ENCODE data around the gene SMAD9. TPM values are rescaled to one million over a fixed set of nuclear protein-coding genes. Genes with fewer than 3 reads are reported as not detected.

SMAD9 gene
- total and polyA plus RNA-seq, 8 donors = 0.32 to 1.6 (median 1.0) TPM

GRCh38 chr13:36831291-36831690 is 88.7 kb downstream of the SMAD9 start:
- Histone ChIP-seq H3K27me3 (no peaks in the 10 kb centered on the region), H3K36me3 (peaks cover 0 to 4% (median 0%) of the 10 kb centered on the region in 3 donors), H3K4me3 (no peak overlapping the region), H3K9me3 (no peaks in the 10 kb centered on the region), H3K27ac (no peak overlapping the region), H3K4me1 (no peaks in the 10 kb centered on the region)
- 96 to 100% methylated on average over 3 of the region's 3 CpGs for WGBS, 2 donors
- no peak for FAIRE-seq
- no peak for DNase-seq
- intact Hi-C loops (cut with DNase I) = no loop called here
- ATAC-seq = no peak
- TF ChIP-seq, protein P1, sequence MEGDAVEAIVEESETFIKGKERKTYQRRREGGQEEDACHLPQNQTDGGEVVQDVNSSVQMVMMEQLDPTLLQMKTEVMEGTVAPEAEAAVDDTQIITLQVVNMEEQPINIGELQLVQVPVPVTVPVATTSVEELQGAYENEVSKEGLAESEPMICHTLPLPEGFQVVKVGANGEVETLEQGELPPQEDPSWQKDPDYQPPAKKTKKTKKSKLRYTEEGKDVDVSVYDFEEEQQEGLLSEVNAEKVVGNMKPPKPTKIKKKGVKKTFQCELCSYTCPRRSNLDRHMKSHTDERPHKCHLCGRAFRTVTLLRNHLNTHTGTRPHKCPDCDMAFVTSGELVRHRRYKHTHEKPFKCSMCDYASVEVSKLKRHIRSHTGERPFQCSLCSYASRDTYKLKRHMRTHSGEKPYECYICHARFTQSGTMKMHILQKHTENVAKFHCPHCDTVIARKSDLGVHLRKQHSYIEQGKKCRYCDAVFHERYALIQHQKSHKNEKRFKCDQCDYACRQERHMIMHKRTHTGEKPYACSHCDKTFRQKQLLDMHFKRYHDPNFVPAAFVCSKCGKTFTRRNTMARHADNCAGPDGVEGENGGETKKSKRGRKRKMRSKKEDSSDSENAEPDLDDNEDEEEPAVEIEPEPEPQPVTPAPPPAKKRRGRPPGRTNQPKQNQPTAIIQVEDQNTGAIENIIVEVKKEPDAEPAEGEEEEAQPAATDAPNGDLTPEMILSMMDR (IDR thresholded peaks at IDR 0.05) = no peak

DNA sequence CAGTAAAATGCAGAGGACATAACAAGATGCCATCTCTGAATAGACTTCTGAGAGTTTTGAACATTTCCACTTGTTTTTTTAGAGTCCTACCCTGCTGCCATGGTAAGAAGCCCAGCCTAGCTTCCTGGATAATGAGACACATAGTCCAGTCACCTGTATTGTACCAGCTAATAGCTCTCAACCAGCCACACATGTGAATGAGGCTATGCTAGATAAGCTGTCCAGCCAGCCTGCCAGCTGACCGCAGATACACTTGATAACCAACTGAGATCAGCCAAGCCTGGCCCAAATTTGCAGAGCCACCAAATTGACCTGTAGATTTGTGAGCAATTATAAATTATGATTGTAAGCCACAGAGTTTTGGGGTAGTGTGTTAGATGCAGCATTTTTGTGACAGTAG is 90.3 kb downstream of the SMAD9 start:
- H3K27ac ChIP-seq = no peak overlapping the region
- H3K27me3 ChIP-seq = no peaks in the 10 kb centered on the region
- peaks cover 0 to 4% (median 0%) of the 10 kb centered on the region in 3 donors for H3K36me3 ChIP-seq
- TF ChIP-seq, protein P1 (IDR thresholded peaks at IDR 0.05) = no peak
- no peak overlapping the region for H3K4me3 ChIP-seq
- ATAC-seq (no peak), FAIRE-seq (no peak), DNase-seq (no peak)
- intact Hi-C loops (cut with DNase I) = no loop called here
- H3K4me1 ChIP-seq = peaks cover 0 to 8% (median 7%) of the 10 kb centered on the region in 3 donors
- 23 to 25% methylated on average over 1 of the region's 1 CpG for WGBS, 2 donors
- no peaks in the 10 kb centered on the region for H3K9me3 ChIP-seq

DNA sequence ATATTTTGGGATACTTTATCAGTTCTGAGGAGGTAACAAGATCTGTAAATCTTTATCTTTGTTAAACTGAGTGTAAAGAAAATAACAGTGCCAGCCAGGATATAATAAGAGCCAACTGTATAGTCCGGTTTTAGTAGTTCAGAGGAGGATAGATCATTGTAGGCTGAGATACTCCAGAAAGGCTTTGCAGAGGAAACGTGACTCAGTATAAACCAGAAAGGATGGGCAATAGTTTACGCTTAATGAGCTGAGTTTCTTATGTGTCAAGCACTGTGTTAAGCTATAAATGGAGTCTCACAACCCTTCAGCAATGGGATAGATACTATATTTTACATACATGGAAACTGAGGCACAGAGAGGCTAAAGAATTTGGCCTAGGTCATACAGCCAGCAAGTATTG is 97.3 kb downstream of the SMAD9 start:
- WGBS, 2 donors = 70 to 74% methylated on average over 3 of the region's 3 CpGs

DNA sequence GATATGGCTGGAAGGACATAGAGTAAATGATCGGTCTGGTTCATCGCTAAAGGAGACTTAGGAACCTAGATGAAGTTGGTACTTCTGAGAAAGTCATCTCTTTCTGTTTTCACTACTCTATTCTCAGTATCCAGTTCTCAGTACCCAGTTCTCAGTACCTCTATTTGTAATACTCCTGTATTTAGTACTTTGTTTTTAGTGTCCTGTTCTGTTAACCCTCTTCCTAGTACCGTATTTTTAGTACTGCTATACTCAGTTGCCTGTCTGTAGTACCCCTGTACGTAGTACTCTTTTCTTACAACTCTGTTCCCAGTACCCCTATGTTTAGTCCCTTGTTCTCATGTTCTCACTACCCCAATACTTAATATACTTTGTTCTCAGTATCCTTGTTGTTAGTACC is 99.8 kb downstream of the SMAD9 start:
- no peak overlapping the region for H3K27ac ChIP-seq
- 39 to 48% methylated on average over 4 of the region's 4 CpGs for whole genome bisulfite sequencing, 2 donors
- peaks cover 12 to 15% (median 12%) of the 10 kb centered on the region in 3 donors for H3K4me1 ChIP-seq
- TF ChIP-seq, protein P1 (IDR thresholded peaks at IDR 0.05) = no peak
- FAIRE-seq = no peak
- peak overlapping the region in 3 of 4 donors; percentile 62 to 93 (median 84) for H3K4me3 ChIP-seq
- ATAC-seq = no peak
- intact Hi-C loops (cut with DNase I) = no loop called here
- DNase-seq = no peak
- no peaks in the 10 kb centered on the region for H3K36me3 ChIP-seq
- H3K9me3 ChIP-seq = no peaks in the 10 kb centered on the region
- no peaks in the 10 kb centered on the region for H3K27me3 ChIP-seq

More for the DNA sequence above, 97.3 kb downstream of the SMAD9 start:
- no peaks in the 10 kb centered on the region for H3K36me3 ChIP-seq
- TF ChIP-seq, protein P1 (IDR thresholded peaks at IDR 0.05) = no peak
- DNase-seq (no peak), FAIRE-seq (no peak), ATAC-seq (no peak)
- H3K27ac ChIP-seq = no peak overlapping the region
- H3K4me3 ChIP-seq = no peak overlapping the region
- H3K9me3 ChIP-seq = no peaks in the 10 kb centered on the region
- no peaks in the 10 kb centered on the region for H3K27me3 ChIP-seq
- H3K4me1 ChIP-seq = peaks cover 14 to 16% (median 15%) of the 10 kb centered on the region in 3 donors
- intact Hi-C loops (cut with DNase I) = no loop called here

DNA sequence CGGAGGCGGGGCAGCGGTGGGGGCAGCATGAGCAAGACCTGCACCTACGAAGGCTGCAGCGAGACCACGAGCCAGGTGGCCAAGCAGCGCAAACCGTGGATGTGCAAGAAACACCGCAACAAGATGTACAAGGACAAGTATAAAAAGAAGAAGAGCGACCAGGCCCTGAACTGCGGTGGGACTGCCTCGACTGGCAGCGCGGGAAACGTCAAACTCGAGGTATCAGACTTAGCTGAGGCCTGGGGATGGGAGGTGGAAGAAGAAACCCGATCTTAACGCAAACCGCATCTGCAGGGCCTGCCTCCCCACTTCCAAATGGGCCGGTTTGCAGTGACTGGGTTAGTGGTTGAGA is 100.3 kb downstream of the SMAD9 start:
- intact Hi-C loops (cut with DNase I) = no loop called here
- H3K4me1 ChIP-seq = peaks cover 7 to 15% (median 7%) of the 10 kb centered on the region in 3 donors
- H3K4me3 ChIP-seq = peak overlapping the region; percentile 59 to 93 (median 73)
- no peaks in the 10 kb centered on the region for H3K27me3 ChIP-seq
- FAIRE-seq (no peak), DNase-seq (no peak), ATAC-seq (peak; percentile 12 to 26 (median 24))
- WGBS, 2 donors = 1% methylated on average over 20 of the region's 20 CpGs
- no peak overlapping the region for H3K27ac ChIP-seq
- H3K9me3 ChIP-seq = no peaks in the 10 kb centered on the region
- TF ChIP-seq, protein P1 (IDR thresholded peaks at IDR 0.05) = no peak
- H3K36me3 ChIP-seq = no peaks in the 10 kb centered on the region
